GM23338 (cell line): ENCODE results near the gene CIAO3.

Experiments used
- CREB1 ChIP-seq: fragments of 250-450 bp; sonication (Bioruptor Pico); IDR thresholded peaks from 2 replicates; pipeline ENCODE4 v1.5.0; 2020; ENCODE audit warnings: low read depth, mild to moderate bottlenecking, moderate library complexity
- CTCF ChIP-seq, 2 experiments: fragments of 200-600 bp in 1 of 2; sonication (generic) in 1 of 2; conservative IDR thresholded peaks; 2 replicates each; pipeline versions ENCODE4 v1.5.1 to v1.6.1; 2016 to 2017; ENCODE audit warnings: antibody characterized with exemption in 2 of 2, low read depth in 2 of 2, mild to moderate bottlenecking in 2 of 2, moderate library complexity in 1 of 2
- ETS1 ChIP-seq: IDR thresholded peaks from 2 replicates; pipeline ENCODE4 v1.6.1; 2016; ENCODE audit warnings: antibody characterized with exemption
- EZH2 ChIP-seq: fragments of 200-600 bp; sonication (generic); IDR thresholded peaks from one replicate; pipeline ENCODE4 v1.8.0; 2017; ENCODE audit warnings: antibody characterized with exemption, mild to moderate bottlenecking, low read depth; ENCODE audit not compliant: unreplicated experiment
- EZH2phosphoT487 ChIP-seq: fragments of 200-600 bp; sonication (generic); IDR thresholded peaks from one replicate; pipeline ENCODE4 v1.8.1; 2018; ENCODE audit warnings: antibody characterized with exemption; ENCODE audit not compliant: unreplicated experiment
- NANOG ChIP-seq: IDR thresholded peaks from 2 replicates; pipeline ENCODE4 v1.6.1; 2016; ENCODE audit warnings: antibody characterized with exemption, borderline replicate concordance
- POLR2AphosphoS5 ChIP-seq: IDR thresholded peaks from 2 replicates; pipeline ENCODE4 v1.6.1; 2016; ENCODE audit warnings: antibody characterized with exemption, low read depth
- REST ChIP-seq: IDR thresholded peaks from one replicate; pipeline ENCODE4 v1.6.1; 2018; ENCODE audit warnings: antibody characterized with exemption; ENCODE audit not compliant: unreplicated experiment
- STAT1 ChIP-seq: IDR thresholded peaks from one replicate; pipeline ENCODE4 v1.6.1; 2016; ENCODE audit warnings: antibody characterized with exemption; ENCODE audit not compliant: unreplicated experiment

GRCh38 chr16:747978-748746, 7.4 kb upstream of the CIAO3 start:
- TF ChIP-seq CTCF (conservative IDR thresholded peaks at IDR 0.05; ENCODE audit: low read depth in 2 of 2), result no peak
- no peak for TF ChIP-seq REST
- no peak for TF ChIP-seq EZH2
- no peak for TF ChIP-seq EZH2phosphoT487
- TF ChIP-seq POLR2AphosphoS5, result no peak
- no peak for TF ChIP-seq ETS1
- no peak for TF ChIP-seq CREB1
- TF ChIP-seq NANOG, result no peak
- no peak for TF ChIP-seq STAT1
